GM21717 (cell line): ENCODE measurements around the gene GALNT7.

Experiments
- ATAC-seq: cut with Tn5 transposase; IDR thresholded peaks from one replicate; pipeline ENCODE4 v1.9.1; 2021; ENCODE audit warnings: mild to moderate bottlenecking, moderate library complexity; ENCODE audit not compliant: unreplicated experiment

GALNT7 gene

DNA sequence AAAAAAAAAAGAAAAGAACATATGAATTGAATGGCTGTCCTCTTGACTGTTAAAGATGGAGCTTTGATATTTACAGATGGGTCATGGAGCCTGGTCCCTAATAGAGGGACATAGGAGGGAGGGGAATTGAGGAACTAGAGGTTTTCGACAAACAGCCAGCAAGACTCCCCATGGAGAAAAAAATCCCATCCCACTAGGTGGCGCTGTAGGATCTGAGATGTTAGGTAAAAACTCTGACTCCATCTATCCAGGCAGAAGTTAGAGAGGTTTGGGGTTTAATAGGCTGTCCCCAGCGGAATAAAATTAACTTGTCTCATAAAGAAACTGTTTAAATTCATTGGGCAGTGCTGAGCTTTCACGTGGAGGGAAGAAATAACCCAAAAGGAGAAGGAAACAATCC is 119.7 kb downstream of the GALNT7 start:
- no peak for ATAC-seq

DNA sequence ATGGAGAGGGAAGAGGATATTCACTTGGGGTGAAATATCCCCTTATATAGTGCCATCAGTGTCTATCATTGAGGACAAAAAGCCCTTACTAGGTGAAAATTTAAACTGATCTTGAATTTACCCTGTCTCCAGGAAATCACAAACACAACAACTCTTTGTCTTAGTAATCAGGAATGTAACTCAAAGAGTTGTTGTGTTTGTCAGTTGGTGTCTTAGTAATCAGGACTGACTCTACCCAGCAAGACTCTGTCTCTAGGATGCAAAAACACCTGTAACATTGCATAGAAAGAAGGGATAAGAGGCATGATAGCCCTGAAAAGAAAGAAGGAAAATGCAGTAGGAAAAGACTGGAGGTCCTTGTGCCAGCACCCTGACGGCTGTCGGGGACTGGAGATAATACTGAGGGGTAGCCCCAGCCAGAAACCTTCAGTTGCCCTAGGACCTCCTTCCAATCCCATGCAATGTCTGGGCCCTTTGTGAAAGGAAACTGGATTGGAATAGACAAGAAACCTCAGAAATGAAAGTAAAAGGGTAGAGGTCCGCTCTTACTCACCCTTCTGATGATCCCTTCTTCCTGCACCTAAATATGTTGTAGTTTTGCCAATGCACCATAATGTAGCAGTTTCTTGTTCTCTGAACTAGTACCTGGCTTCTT is 120.2 kb downstream of the GALNT7 start:
- ATAC-seq, result no peak

DNA sequence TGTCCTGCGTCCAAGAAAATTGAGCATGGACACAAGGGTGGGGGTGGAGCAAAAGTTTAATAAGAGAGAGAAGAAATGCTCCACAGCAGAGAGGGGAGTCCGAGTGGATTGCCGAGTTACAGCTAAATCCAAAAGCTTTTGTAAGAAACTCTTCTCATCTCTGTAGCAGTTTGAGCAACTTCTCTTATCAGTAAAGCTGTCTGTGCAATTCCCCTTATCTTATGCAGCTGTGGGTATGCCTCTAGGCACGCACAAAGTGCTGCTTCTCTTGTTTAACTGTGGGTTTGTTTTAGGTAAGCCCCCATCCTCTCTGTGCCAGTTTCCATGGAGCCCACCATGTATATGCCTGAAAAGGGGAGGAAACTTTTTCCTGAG is 120.7 kb downstream of the GALNT7 start:
- no peak for ATAC-seq

DNA sequence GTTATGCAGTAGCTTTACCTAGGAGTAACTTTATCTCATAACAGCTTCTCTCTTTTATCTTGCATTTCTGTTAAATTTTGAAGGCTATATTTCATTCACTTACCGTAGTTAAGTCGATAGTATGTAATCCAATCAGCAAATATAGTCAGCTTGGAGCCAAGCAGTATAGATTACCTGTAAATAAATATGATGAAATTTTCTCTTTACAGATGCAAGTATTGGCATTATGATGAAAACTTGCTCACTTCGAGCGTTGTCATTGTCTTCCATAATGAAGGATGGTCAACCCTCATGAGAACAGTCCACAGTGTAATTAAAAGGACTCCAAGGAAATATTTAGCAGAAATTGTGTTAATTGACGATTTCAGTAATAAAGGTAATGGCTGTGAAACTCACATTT is 123.3 kb downstream of the GALNT7 start:
- no peak for ATAC-seq

DNA sequence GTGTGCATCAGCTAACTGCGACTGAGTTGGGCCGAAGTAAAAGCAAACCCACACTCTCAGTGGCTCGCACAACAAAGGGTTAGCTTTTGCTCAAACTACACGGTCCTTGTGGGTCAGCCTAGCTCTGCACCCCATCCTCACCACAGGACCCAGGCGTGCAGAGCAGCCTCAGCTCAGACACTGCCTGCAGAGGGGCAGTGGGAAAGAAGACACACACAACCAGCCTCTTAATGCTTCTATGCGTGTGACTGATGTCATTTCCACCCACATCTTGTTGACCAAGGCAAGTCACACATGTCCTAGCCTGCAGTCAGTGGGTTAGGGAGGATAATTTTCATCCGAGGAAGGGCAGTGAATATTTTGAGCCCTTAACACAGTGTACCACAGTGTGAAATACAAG is 125.1 kb downstream of the GALNT7 start:
- ATAC-seq, result no peak

DNA sequence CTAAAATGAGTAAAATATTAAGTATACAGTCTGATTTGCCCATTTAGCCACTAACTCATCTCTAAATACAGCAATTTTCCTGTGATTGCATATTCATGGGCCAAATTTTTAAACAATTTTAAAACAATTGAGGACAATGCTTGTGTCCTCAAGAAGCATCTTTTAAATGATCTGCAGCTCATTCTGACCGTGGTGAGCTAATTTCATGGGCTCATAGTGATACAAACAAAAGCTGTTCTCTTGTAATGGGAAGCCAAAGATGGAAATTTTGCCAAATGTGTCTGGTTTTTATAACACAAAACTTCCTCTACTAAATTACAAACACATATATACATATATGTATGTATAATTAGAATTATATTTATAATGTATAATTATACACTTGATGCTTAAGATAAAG is 125.8 kb downstream of the GALNT7 start:
- no peak for ATAC-seq

DNA sequence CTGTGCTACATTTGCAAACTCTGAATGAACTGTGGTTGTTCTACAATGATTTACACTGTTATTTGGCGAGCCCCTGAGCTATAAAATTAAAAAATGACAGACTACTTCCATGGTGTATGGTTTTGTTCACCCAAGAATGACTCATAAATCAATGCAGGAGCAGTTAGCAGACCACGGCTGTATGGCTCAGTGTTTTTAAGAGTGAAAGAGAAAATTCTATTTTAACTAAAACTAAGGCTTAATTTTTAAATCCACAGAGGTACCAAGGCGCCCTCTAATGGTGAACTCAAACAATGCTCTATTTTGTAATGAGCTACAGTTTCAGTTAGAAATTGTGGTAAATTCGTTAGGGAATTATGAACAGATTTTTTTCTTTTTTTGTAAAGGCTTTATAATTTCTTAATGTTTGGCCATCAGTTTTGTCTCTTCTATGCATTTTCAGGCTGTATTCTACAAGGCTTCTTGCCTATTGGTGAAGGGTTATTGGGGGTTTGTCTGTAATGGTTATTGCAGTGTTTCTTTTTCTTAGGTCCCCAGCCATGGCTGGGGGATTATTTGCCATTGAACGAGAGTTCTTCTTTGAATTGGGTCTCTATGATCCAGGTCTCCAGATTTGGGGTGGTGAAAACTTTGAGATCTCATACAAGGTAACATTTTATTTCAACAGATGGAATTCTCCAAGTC is 133.0 kb downstream of the GALNT7 start:
- ATAC-seq, result no peak

DNA sequence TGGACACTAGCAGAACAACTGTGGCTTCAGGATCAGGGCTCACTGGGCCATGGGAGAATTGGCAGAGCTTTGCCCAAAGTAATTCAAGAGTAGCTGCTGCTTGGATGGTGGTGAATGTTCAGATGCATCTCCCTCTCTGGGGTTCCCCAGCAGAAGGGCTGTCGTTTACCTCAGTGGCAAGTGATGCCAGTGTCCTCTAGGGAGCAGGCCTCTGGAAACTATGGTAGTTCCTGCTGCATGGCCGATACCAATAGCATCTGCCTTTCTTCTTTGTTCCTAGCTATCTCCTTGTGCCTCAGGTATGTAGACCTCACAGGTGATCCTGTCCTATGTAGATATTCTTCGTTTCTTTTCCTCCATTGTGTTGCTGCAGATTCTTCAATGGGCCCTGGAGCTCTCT is 139.2 kb downstream of the GALNT7 start:
- no peak for ATAC-seq

DNA sequence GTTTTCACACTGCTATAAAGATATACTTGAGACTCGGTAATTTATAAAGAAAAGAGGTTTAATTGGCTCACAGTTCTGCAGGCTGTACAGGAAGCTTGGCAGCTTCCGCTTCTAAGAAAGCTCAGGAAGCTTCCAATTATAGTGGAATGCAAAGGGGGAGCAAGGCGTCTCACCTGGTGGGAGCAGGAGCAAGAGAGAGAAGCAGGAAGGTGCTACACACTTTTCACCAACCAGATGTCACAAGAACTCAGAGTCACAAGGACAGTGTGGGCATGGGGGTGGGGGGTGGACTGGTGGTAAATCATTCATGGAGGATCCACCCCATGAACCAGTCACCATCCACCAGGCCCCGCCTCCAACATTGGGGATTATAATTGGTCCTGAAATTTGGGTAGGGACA is 142.8 kb downstream of the GALNT7 start:
- no peak for ATAC-seq

DNA sequence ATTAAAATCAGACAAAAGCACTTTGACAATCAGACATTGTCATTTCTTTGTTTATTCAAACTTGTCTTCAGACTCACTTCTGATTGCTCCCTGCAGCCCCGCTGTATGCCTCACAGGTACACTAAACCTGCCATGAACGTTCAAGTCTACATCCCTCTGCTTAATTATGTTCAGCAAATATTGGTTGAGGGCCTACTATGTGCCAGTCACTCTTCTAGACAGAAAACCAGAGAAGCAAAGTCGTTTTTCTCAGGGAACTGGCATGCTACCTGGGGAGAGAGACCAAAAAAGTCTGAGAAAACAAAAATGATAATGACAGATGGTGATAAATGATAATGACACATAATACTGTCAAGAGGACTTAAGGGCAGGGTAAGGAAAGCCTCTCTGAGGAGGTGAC is 146.1 kb downstream of the GALNT7 start:
- ATAC-seq, result no peak

DNA sequence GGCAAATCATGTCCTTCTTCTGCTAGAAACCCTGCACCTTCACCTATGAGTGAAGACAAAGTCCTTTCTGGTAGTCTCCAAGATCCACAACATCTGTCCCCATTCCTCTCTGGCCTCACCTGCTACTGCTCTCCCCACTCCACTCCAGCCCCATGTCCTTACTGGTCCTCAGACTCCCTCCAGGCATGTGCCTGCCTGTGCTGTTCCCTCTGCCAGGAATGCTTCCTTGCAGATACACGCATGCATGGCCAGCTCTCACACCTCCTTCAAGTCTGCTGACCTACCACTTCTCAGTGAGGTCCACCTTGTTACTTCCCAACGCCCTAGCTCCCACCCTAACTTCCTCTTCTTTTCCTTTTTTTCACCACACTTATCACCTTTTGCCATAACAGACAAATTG is 147.4 kb downstream of the GALNT7 start:
- no peak for ATAC-seq

DNA sequence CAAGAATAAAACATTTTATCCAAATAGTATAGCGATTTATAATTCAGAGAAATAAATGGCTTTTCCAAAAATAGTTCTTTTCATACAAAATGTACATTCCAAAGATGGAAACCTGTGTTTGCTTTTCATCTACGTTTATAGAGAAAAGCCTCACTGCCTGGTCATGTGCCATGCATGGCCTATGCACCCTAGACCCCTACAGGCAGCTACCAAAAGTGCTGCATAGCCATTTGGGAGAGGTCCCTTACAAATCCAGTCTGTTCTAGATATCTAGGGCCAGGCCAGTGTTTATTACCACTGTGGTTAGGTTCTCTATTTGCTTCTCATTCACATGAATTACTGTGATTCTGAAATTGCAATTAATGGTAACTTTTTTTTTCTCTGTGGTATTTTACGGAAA is 148.4 kb downstream of the GALNT7 start:
- ATAC-seq, result no peak

DNA sequence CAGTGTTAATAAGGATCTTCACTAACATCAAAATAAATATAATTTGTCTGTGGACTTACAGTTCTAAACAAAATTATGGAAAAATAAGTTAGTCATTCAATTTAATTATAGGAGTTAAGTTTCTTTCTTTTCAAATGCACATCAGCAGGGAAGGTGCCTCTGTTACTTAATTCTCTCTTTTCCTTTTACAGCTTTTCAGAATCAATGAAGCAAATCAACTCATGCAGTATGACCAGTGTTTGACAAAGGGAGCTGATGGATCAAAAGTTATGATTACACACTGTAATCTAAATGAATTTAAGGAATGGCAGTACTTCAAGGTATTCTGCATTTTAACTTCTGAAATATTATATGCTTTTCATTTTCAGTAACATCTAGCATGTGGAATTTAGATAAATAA is 149.6 kb downstream of the GALNT7 start:
- peak; percentile 7 for ATAC-seq

DNA sequence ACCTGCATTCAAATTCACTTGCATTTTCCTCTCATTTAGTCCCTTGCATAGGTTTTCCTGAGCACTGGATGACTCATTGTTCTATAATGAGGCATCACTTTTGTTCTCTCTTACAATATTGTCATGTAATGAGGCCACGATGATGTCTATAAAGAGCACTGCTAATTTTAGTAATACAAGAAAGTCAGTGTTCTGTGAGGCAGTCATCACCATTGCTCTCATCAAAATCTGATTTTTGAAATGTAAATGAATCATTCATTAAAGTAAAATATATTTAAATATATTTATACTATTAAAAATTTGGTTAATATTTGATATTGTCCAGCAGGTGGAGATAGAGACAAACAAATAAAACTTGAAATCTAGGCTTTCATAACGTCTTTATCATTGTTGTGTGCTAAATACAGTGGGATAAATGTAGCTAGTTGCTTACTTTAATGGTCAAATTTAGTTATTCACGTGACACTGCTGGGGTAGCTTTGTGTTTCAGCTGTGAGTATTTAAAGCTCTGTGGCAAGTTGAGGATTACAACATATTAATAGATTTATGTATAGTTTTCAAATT is 150.1 kb downstream of the GALNT7 start:
- peak; percentile 56 for ATAC-seq

DNA sequence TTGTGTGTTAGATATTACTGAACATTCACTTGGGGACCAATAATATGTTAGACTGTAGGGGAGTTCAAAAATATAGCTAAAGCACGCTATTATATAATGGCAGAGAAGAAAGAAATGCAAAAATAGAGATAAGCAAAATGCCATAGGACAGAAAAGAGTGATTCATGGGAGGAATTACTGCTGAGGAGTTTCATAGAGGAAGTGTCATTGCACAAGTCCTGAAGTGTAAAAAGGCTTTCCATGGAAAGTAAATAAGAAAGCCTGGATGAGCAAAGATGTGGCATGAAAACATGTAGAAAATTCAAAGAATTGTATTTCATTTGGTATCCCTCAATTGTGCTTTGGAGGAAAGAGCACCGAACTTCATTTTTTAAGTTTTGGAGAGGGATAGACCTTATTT is 151.1 kb downstream of the GALNT7 start:
- no peak for ATAC-seq

DNA sequence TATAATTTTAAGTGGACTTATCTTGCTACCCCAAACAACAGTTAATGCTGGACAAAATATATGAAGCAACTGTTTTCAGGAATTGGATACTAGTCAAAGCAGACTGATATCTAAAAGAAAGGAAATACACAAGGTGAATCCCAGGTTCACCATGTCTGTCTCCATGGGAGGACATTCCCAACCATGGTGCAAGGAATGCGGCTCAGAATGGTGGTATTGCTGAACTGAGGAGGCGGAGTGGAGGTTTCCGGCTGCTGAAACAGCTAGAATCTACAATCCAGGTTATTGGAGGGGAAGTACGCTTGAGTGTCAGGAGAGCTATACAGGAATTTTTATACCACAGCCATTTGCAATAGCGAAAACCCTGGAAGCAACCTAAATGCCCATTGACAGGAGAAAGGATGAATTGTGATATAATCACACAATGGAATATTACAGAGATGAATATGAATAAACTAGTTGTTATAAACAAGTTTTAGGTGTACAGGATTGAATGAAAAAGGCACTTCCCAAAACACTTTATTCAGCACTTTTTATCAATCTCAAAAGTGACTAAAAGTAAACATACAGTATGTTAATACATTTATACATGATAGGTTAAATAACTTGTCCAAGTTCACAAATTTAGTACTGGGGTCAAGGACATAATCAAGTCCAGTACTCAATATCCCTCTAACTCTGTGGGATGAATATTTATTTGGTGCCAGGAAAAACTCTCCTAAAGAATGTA is 156.6 kb downstream of the GALNT7 start:
- no peak for ATAC-seq

DNA sequence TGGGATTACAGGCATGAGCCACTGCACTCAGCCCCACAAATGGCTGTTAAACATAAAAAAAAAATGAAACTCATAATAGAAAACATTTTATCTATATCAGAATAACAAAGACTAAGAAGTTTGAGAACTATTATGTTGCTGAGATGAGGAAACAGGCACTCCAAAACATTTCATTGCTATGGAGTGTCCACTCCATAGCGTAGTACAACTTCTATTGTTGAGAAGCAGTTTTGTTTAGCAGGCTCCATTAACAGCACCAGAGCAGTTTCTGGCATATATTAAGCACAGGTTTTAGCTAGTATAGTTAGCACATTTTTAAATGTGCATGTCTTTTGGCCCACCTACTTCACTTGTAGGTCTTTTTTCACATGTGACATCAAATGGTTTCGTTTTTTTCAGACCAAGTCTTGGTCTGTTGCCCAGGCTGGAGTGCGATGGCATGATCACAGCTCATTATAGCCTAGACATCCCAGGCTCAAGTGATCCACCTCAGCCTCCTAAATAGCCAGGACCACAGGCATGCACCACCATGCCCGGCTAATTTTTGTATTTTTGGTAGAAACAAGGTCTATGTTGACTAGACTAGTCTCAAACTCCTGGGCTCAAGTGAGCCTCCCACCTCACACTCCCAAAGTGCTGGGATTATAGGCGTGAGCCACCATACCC is 159.8 kb downstream of the GALNT7 start:
- ATAC-seq, result no peak

DNA sequence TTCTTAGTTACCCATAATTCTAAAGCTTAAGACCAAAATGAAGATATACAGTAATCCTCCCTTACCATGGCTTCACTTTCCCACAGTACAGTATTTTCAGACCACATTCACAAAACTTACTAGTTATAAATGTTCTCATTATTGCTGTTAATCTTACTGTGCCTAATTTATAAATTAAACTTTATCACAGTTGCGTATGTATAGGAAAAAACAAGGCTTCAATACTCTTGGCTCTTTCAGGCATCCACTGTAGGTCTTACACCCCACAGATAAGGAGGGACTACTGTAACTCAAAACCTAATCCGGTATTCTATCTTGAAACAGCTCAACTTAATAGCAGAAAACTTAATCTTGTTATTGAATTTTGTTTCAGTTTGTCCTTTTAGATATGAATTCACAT is 162.0 kb downstream of the GALNT7 start:
- no peak for ATAC-seq

DNA sequence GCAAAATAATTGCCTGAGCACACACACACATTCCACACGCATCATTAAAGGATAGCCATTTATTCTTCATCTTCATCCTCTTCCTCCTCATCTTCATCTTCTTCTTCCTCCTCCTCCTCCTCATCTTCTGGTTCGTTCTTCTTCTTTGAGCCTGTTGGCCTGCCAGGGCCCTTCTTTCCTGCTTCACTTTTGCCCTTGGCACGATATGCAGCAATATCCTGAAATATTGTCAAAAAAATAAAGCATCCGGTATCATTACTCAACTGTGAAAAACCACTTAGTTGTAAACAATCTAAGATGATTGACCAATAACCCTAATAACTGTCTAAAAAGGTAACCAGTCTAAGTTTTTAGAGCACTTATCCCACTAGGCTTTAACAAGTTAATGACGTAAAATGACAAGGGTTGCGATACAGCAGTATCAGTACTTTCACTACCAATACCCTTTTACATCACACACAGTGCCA is 163.4 kb downstream of the GALNT7 start:
- ATAC-seq, result no peak

DNA sequence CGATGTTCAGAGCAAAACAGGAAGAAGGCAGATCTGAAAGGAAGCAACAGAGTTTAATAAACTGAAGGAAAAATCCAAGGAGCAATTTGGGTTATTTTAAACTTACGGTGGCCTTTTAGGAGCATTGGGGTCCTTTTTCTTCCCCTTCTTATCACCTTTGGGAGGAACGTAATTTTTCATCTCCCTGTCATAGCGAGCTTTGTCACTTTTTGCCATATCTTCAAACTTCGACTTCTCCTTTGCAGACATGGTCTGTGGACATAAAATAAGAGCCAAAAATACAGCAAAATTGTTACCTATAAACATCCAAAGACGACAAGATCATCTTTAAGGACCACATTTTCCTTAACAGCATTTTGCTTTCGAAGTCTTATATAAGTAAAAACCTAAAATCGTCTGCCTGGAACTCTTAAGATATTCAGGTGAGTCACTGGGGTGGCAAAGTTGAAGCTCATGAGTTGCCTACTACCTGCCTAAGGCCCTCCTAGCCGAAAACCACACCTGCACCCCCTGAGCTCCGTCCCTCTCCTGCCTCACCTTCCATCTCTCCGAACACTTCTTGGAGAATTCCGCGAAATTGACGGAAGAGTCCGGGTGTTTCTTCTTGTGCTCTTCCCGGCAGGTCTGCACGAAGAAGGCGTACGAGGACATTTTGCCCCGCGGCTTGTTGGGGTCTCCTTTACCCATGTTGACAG is 164.5 kb downstream of the GALNT7 start:
- no peak for ATAC-seq

DNA sequence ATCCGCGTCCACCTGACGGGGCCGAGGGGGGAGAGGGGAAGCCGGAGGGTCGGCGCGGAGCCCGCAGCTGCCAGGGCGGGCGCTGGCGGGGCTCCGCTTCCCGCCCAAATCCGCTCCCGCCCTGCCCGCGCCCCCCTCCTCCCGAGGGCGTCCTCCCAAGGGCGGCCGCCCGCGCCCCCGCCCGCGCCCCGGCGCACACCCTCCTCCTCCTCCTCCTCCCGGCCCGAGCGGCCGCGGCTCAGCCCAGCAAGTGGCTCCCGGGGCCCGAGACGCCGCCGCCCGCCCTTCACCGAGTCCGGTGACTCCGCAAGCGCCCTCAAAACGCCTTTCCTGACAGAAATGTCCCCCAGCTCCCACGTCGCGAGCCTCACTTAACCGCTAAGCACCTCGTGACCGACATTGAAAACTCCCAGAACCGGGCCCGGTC is 165.1 kb downstream of the GALNT7 start:
- ATAC-seq, result peak; percentile 3
